Activated effector memory CD4-positive, alpha-beta T cell treated with Interleukin-2 at 50 U/mL for 16 hours (primary cell): ENCODE results near the gene AK8.

Source experiments
- DNase-seq: peaks from one replicate; pipeline ENCODE4 v3.0.0-alpha.2; 2020

Gene AK8

DNA sequence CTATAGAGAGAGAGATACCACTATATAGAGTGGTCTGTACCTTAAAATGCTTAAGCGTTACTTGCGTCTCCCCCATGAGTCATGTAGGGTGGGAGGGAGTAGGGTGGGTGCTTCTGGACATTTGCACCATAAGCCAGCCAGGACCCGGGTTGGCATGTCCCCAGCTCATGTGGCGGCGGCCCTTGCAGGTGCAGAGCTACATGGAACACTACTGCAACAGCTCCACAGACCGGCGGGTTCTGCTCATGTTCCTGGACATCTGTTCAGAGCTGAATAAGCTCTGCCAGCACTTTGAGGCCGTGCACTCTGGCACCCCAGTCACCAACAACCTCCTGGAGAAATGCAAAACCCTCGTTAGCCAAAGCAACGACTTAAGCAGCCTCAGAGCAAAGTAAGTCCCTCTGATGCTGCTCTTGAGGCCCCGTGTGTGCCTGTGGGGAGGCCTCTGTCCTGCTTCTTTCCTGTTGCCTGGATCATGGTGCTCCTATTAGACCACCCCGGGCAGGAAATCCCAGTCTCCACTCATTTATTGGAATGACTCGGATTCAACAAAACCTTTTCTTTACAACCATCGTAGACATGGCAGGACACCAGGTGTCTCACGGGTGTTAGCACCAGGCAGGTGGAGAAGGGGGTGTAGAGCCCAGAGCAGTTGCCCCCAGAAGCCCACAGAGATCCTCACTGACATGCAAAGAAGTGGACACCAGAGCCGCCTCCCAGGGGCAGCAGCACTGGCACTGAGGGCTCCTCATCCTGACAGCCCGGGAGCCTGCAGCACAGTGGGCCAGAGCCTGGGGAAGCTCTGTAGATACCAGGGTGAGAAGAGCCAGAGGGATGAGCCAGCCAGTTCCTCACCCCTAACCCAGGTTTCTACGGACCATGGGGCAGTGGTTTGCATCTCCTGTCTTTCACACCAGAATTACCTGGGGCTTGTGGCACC, 9.4 kb upstream of the AK8 start:
- DNase-seq: no peak

DNA sequence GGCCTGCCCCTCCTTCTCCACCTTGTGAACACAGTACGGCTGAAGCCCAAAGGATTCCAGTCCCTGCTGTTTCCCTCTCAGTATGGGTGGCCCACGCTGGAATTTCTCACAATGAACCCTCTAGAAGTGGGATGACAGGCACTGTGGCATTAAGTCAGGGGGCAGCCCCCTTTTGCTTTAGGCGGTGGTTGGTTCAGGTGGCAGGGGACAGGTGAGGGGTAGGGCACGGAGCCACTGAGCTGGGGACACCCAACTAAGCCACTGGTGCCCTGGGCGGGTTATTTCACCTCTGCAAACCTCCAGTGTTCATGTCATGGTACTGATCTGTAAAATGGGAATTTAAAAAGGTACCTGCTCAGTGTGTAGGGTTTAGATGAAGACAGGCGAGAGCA, 8.2 kb upstream of the AK8 start:
- no peak for DNase-seq

DNA sequence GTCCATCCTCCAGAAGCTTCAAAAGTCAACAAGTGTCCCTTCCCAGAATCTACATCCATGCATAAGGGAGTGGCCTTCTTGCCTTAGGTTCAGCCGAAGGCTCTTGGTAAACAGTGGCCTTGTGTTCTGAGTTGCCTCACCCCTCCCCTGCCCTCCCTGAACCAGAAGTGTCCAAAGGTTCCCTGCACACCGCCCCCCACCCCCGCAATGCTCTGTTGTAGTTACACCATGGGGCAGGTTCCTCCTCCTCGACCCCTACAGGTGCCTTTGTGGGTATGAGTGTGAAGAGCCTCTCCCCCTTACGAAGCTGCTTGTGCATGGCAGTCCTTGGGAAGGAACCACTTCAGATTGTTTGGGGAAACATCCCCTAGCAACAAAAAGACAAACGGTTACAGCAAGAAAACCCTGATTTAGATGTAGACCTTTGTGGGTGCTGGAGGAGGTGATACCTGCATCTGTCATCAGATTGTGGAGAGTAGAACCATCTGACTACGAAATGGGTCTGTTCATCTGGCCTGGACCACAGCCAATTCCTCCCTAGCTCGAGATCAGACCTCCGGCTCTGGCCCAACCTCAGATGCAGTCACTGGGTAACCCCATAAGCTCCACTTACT, 7.7 kb upstream of the AK8 start:
- DNase-seq: no peak

DNA sequence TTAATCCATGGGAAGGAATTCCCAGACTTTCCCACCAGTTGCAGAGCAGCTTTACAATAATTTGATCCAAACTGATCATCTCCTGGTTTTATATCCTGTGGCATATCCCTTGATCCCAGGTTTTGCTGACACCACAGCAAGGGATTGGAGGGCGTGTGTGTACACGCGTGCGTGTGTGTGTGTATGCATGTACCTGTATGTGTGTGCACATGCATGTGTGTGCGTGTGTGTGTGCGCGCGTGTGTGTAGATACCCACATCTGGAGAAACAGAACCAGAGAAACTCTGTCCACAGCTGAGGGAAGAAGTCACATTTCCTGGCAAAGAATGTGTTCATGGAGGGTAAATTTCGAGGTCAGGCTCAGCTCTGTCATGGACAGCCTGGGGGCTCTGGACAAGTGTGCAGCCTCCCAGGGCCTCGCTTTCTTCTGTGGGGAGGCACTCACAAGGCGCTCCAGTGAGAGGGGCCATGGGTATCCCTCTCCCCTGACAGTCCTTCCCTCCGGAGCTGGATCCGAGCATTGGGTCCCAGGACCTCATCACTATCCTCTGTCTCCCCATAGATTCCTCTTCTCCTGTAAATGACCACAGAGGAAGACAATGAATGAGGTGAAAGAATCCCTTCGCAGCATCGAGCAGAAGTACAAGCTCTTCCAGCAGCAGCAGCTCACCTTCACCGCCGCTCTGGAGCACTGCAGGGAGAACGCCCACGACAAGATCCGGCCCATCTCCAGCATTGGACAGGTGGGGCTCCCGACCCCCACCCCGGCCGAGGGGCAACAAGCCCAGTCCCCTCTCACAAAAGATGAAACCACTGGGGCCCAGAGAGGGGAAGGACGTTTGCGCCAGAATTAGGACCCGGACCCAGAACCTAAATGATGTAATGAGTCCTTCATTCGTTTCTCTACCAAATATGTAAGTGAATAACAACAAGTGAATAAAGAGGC, 5.5 kb upstream of the AK8 start:
- no peak for DNase-seq

DNA sequence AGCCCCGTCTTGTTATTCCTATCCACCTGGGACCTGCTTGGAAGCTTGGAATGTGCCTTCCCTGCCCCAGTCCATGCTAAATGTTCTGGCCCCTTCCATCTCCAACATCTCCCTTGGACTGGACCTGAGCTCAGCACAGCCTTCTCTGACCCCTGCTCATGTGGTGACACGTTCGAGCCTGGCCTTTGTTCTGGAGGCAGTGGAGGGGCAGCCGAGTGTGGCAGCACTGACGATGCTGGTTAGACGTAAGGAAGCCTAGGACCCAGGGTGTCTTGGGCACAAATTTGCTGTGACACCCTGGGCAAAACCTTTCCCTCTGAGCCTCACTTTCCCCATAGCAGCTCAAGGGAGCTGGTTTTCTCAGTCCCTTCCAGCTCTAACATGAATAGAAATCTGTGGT, 4.5 kb upstream of the AK8 start:
- no peak for DNase-seq

DNA sequence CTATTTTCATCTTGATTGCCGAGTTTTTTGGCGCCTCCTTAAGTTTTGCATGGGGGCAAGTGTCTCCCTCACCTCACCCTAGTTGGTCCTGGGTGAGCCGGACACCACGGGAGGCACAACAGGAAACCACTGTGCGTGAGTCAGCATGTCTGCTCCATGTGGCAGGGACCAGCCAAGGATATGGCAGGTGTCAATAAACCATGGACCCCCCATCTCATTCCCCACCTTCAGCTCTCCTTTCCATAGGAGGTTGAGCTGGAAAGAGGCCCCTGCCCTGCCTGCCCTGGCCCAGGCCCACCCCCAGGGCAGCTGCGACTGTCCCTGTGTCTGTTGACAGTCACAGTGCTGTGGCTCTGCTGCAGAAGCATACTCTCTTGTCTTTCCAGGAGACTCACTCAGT, 3.7 kb upstream of the AK8 start:
- DNase-seq: no peak

DNA sequence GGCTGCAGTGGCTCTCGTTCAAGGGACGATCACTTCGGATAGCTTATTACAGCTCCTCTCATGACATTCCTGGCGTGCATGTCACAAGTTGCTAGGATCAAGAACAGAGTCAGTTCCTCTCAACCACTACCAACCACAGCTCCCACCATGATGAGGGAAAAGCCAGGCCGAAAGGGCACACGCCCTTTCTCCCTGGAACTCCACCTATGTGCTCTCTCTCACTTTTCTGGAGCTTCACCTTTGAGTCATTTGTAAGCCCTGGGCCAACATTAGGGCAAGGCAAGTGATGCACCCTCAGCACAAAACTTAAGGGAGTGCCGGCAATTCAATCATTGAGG, 2.2 kb upstream of the AK8 start:
- no peak for DNase-seq

DNA sequence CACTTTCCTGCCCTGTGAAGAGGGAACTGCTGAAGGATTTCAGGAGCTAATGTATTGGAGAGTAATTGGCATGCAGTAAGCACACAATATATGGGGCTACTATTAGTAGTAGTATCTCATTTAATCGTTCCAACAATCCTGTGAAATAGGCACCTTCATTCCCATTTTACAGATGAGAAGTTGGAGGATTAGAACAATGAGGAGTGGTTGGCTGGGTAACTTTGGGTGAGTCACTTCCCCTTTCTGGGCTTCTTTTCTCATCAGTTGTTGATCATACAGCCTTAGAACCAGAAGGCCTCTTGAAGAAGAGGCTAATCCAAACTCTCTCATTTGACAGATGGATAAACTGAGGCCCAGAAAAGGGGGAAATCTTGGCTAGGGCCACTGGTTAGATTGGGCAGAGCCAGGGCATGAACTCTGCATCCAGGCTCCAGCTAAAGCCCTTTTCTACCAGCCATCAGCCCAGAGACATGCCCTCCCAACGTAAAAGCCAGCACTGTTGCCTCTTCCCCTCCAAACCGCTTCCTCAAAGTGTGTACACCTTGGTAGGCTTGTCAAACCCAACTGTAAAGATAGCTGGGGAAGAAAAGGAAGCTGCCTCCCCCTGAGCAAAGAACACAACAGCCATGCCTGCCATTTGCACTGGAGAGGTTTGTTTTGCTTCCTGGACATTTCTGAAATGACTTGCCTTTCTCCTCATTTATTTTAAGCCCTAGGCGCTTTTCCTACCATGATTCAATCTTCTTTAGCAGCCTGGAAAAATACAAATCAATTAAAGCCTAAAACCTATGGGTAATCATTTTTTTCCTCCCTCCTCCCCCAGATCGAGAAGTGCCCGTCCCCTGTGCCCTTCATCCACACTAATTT, 1.6 kb upstream of the AK8 start:
- DNase-seq: no peak

DNA sequence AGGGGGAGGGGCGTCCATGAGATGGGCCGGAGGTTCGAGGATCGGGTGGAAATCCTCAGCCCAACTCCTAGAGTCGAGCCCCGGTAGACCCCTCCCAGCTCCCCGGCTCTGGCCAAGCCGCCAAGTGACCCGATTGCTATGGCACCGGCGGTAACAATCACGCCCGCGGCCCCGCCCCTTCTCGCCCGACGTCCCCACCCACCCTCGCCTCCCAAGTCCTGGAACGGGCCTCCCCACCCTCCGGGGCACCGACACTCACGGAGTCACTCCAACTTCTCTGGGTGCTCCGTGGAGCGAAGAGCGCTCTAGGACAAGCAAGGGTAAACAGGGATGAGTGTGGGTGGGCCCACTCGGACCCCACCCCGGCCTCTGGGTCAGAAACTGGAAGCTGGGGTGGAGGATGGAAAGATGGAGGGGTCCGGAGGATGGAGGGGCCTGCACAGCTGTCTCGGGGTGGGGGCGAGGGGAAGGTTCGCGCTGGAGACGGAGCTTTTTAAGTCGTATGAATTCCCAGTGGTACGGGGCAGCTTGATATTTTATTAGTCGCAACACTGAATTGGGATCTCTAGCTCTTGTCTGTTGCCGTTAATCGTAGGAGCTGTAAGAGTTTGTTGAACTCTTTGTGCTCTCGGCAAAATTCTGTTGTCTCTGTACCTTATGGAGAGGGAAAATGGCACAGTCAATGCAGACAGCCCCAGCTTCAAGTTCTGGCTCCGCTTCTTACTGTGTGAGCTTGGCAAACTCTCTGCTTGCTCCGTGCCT, 792 bp upstream of the AK8 start, which contains the start of gene SPACA9:
TSS of gene SPACA9 (plus strand) at position 204 of the 762 bp plus-strand sequence. CDS start 5,050 bp downstream, outside the sequence.
- no peak for DNase-seq

DNA sequence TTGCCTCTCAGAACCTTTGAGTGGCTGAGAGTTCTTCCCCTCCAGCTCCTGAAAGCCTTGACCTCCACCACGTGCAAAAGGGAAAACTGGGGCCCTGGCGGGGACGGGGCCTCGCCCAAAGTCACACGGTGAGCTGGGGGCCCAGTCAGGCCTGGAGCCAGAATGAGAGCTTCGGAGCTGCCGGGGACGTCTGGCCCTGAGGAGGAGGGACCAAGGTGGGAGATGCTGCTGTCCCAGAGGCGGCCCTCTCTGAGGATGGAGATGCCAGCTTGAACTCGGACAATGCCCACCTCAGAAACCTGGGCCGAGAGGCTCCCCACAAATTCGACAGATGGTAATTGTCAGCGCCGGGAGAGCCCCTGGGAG, 643 bp downstream of the AK8 start:
- no peak for DNase-seq

DNA sequence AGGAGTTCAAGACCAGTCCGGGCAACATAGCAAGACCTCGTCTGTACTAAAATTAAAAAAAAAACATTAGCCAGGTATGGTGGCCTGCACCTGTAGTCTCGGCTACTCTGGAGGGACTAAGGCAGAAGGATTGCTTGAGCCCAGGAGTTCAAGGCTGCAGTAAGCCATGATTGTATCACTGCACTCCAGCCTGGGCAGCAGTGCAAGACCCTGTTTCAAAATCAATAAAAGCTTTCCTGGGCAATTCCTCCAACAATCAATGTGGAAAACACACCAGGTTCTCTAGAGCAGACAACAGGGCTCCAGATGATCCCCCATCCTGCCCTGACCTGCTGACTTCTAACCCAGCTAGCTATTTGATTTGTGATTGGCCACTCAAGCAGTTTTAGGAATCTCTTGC, 1.2 kb downstream of the AK8 start:
- no peak for DNase-seq

DNA sequence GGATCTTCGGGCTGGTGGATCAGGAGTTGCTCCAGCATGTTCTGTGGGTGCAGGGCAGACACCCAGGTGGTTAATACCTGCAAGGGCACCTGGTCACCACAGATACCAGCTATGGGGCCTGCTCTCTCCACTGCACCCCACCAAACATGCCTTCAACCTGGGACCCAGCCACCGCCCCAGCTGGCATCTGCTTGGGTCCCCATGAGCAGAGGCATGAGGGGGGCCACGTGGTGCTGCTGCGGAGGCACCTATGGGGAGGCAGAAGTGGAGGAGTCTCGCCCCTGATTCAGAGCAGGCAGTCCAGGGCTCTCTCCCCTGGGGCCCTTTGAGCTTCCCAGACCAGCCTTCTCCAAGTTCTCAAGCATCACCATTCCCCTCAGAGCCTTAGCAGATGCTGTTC, 2.9 kb downstream of the AK8 start:
- no peak for DNase-seq

DNA sequence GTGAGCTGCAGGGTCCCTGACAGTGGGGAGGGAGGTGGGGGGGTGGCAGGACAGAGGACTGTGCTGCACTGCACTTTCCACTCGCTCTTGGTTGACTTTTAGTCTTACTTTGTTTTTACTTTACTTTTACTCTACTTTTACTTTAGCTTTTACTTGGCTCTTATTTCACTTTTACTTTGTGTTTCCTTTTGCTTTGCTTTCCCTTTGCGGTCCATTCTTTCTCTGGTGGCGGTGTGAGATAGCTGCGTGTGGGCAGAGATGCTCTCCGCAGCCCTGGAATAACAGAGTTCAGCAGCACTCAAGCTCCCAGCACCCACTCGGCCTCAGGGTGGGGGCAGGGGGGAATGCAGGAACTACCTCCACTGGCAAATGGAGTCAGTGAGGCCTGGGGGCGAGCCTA, 4.7 kb downstream of the AK8 start:
- no peak for DNase-seq

DNA sequence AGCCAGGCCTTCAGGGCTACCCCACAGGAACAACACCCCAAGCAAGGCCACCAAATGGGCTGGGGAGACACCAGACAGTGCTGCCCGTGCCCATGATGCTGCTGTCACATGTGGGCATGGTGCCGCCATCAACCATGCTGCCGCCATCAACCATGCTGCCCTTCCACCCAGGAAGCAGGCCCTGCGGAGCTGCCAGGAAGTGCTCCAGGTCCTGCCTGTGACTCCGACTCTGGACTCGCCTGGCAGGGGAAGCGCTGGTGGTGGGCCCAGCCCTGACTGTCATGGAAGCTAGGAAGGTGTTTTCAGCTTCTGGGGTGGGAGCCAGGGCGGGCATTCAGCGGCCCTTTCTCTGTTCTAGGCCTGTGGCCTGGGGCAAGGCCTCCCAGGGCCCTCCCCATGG, 8.8 kb downstream of the AK8 start:
- DNase-seq: no peak

DNA sequence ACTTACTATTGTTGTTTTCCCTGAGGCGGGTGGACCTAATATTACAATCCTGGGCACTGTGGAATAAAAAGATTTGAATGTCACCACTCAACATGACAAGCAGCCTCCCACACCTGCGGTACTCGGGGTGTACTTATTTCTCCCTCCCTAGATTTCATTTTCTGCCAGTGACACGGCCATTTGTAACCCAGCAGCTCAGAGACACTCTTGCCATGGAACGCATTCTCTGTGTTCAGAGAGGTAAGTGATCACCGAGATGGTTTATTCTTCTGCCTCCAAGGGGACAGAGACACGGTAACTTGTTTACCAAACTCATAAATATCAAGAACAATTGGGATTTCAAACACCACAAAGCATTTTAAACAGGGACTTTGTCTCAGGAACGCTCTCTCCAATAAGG, 11.2 kb downstream of the AK8 start:
- no peak for DNase-seq

DNA sequence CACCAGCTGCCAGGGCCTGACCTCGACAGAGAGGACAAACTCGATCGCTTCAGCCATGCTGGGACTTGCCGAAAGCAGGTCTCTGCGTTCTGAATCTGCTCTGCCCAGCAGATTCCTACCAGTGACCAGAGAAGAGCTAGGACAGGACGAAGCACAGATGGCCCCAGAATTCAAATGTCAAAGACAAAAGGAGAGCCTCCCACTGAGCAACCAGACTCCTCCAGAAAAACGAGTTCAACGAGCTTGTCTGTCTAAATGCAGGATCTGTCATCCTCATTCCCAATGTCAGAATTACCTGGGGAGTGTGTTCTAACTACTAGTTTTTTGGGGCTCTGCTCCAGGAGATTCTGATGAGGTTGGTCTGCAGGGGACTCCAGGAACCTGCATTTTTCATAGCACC, 13.4 kb downstream of the AK8 start:
- DNase-seq: no peak

DNA sequence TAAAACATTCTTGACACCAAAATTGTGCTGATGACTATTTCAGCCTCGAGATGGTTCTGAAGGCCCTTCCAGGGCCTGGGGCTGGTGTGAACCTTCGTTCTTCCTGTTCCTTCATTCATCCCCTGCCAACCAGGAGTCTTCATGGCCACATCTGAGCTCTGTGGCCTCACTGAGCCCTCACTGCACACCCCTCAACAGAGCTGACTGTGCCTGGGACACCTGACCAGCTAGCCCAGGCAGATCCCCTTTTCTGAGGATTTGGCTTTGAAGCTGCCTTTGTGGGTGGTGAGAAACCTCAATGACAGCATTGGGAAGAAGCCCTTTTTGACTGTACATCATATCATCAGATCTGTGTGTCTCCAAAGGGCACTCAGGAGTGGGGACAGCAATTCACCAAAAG, 13.8 kb downstream of the AK8 start:
- no peak for DNase-seq

DNA sequence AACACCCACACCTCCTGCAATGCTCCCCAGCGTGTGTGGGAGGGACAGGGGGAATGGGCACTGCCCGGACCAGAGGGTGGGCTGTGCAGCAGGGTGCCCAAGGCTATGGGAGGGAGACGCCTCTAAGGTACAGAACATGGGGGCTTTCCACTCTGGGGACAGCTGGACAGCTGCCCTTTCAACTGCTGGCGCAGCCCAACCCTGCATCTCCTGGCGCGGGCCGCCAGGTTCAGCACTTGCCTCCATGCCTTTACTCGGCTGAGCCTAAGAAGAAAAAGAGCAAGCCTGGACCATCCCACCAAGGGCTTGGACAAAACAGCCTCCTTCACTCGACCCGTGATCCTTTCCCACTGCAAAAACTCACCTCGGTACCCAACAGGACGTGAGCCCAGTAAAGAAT, 15.0 kb downstream of the AK8 start:
- DNase-seq: no peak

DNA sequence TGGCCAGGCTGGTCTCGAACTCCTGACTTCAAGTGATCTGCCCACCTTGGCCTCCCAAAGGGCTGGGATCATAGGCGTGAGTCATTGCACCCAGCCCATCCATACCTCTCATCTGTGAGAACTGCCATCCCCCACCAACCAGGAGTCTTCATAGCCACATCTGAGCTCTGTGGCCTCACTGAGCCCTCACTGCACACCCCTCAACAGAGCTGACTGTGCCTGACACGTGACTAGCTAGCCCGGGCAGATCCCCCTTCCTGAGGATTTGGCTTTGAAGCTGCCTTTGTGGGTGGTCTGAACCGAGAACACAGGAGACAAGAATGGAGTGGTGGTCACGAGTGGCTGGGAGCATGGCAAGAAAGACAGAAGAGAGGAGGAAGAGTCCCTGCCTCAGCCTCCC, 15.6 kb downstream of the AK8 start:
- DNase-seq: no peak

DNA sequence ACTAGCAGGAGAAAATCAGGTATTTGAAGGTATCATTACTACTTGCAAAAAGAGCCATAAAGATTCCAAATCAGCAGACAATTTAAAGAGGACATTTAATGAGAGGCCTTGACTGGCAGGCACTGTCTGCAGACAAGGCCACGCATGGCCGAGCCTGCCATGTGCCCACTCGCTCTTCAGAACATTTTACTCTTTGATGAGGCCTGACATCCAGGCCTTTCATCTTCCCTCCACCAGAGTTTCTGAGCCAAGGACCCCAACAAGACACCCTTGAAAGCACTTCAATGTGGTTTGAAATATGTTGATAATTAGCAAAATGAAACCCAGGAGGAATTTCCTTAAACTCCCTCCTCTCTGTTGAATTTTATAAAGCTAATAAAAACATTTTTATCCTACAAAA, 16.4 kb downstream of the AK8 start:
- no peak for DNase-seq

DNA sequence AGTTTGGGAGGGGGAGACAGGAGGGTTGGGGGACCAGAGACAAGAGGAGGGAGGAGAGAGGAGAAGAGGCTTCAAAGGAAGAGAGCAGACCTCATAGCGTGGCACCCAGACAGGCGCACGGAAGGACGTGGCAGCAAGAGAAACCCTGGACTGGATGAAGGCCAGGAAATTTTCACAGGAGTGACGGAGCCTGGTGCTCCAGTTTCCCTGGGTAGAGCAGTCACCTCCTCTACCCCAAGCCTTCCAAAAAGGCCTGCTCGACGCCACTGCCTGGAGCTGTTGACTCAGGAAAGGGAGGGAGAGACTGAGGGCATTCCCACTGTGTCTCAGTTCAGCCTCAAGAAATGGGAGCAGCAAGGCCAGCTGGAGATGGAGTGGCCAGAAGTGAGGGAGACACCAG, 19.3 kb downstream of the AK8 start:
- DNase-seq: no peak
